Lung (tissue), 12 donors: ENCODE measurements around the gene ADTRP. TPM values are rescaled to one million over a fixed set of nuclear protein-coding genes. Genes with fewer than 3 reads are reported as not detected.

Source experiments
- ATAC-seq: fragments of 200-7000 bp; cut with Tn5 transposase; one replicate; pipeline ENCODE4 v1.9.1; 2020; ENCODE audit warnings: moderate number of reproducible peaks; ENCODE audit not compliant: insufficient read depth, low FRiP score
- DNase-seq, 3 donors: peaks; one replicate each; pipeline ENCODE4 v3.0.0-alpha.2; 2013 to 2017
- H3K27ac ChIP-seq, 2 donors: one replicate each; pipeline ENCODE4 v1.5.1; 2013; ENCODE audit warnings: mild to moderate bottlenecking in 2 of 2, moderate library complexity in 2 of 2, control low read depth in 1 of 2, inconsistent platforms in 1 of 2, low read depth in 1 of 2, low read length in 1 of 2
- H3K27me3 ChIP-seq, 3 donors: one replicate each; pipeline ENCODE4 v1.5.1; 2013; ENCODE audit warnings: low read length in 2 of 3; ENCODE audit not compliant: control insufficient read depth in 3 of 3, insufficient read depth in 3 of 3
- H3K36me3 ChIP-seq, 4 donors: one replicate each; pipeline ENCODE4 v1.5.1; 2013; ENCODE audit warnings: low read length in 4 of 4, mild to moderate bottlenecking in 1 of 4, moderate library complexity in 1 of 4; ENCODE audit not compliant: control insufficient read depth in 4 of 4, insufficient read depth in 4 of 4
- H3K4me1 ChIP-seq, 5 donors: one replicate each; pipeline ENCODE4 v1.5.1; 2013; ENCODE audit warnings: low read length in 5 of 5, mild to moderate bottlenecking in 2 of 5, moderate library complexity in 1 of 5; ENCODE audit not compliant: control insufficient read depth in 5 of 5, insufficient read depth in 5 of 5
- H3K4me3 ChIP-seq: one replicate; pipeline ENCODE4 v1.5.1; 2013; ENCODE audit warnings: mild to moderate bottlenecking, control low read depth, moderate library complexity
- H3K9ac ChIP-seq, 2 donors: one replicate each; pipeline ENCODE4 v1.5.1; 2013; ENCODE audit warnings: low read length in 2 of 2, control low read depth in 1 of 2; ENCODE audit not compliant: insufficient read depth in 1 of 2
- H3K9me3 ChIP-seq, 4 donors: one replicate each; pipeline ENCODE4 v1.5.1; 2013; ENCODE audit warnings: low read length in 3 of 4, mild to moderate bottlenecking in 1 of 4, moderate library complexity in 1 of 4; ENCODE audit not compliant: control insufficient read depth in 4 of 4, insufficient read depth in 3 of 4
- CTCF ChIP-seq: IDR thresholded peaks from 2 replicates; pipeline ENCODE4 v1.5.1; 2012; ENCODE audit warnings: mild to moderate bottlenecking; ENCODE audit errors: control extremely low read depth, extremely low read depth
- WGBS, 2 donors: extraction: QIAGEN DNeasy Blood & Tissue Kit; methylation state at CpG; one replicate each; pipeline ENCODE4 v1.1.7; 2013; 5-methylcytosine and 5-hydroxymethylcytosine counted together
- polyA plus RNA-seq, 2 donors: library from polyadenylated mRNA; stranded (reverse); fragments of 200-250 nt; gene quantifications; one replicate each; pipeline ENCODE4 v1.2.1, GENCODE V29; 2013
- total RNA-seq, 2 donors: library from RNA; depleted of rRNA in 1 of 2; stranded (reverse); fragments of >200 nt in 1 of 2; gene quantifications; one replicate each; pipeline ENCODE4 v1.2.1, GENCODE V29; 2014 to 2021
- donor health status: control.
- donor health status: control.
- donor health status: Bipolar disorder and iron deficiency.
- donor health status: healthy.
- donor health status: DM: yes; HTN: yes; CAD: no.

Gene ADTRP
- total and polyA plus RNA-seq, 4 donors: 3.9 to 8.0 (median 5.7) TPM

GRCh38 chr6:11779329-11780096, 910 bp upstream of the ADTRP start:
- DNase-seq (no peak), ATAC-seq (no peak)
- Histone ChIP-seq H3K27me3 (no peaks in the 10 kb centered on the region), H3K4me3 (no peak overlapping the region), H3K36me3 (no peaks in the 10 kb centered on the region), H3K4me1 (peaks cover 0 to 1% (median 0%) of the 10 kb centered on the region in 5 donors), H3K9ac (no peak overlapping the region), H3K9me3 (no peaks in the 10 kb centered on the region), H3K27ac (no peak overlapping the region)
- 75 to 81% methylated on average over 6 of the region's 6 CpGs for WGBS, 2 donors
- TF ChIP-seq CTCF: no peak

- peaks cover 0 to 1% (median 0%) of the 10 kb centered on the region in 5 donors for H3K4me1 ChIP-seq
- ATAC-seq: no peak
- no peaks in the 10 kb centered on the region for H3K27me3 ChIP-seq
- H3K9ac ChIP-seq: no peak overlapping the region
- H3K36me3 ChIP-seq: no peaks in the 10 kb centered on the region
- no peak overlapping the region for H3K27ac ChIP-seq
- H3K9me3 ChIP-seq: no peaks in the 10 kb centered on the region
- no peak overlapping the region for H3K4me3 ChIP-seq
- 94 to 95% methylated on average over 2 of the region's 2 CpGs for whole genome bisulfite sequencing, 2 donors
- TF ChIP-seq CTCF: no peak
- no peak for DNase-seq
Observed at GRCh38 chr6:11778036-11778435, 567 bp downstream of the ADTRP start.

- TF ChIP-seq CTCF: no peak
- H3K27me3 ChIP-seq: no peaks in the 10 kb centered on the region
- WGBS, 2 donors: 95 to 97% methylated on average over 8 of the region's 8 CpGs
Observed at GRCh38 chr6:11775791-11776409, 2.7 kb downstream of the ADTRP start.

More at GRCh38 chr6:11775791-11776409, 2.7 kb downstream of the ADTRP start:
- no peak overlapping the region for H3K27ac ChIP-seq
- H3K36me3 ChIP-seq: no peaks in the 10 kb centered on the region
- ATAC-seq (no peak), DNase-seq (no peak)
- H3K4me3 ChIP-seq: no peak overlapping the region
- peaks cover 0 to 1% (median 0%) of the 10 kb centered on the region in 5 donors for H3K4me1 ChIP-seq
- no peak overlapping the region for H3K9ac ChIP-seq
- no peaks in the 10 kb centered on the region for H3K9me3 ChIP-seq
